ENCODE results near the gene TMBIM6. TPM values are rescaled to one million over a fixed set of nuclear protein-coding genes. Genes with fewer than 3 reads are reported as not detected.
"Not testable (repeated sequence)": the region's sequence is repeated elsewhere in the genome, so short reads cannot be mapped to it uniquely, and the experiment has no call there.

TMBIM6 gene
- polyA plus RNA-seq, 2 of the 4 experiments (the other 2 are of a cell fraction): 331 to 1,255 TPM

DNA sequence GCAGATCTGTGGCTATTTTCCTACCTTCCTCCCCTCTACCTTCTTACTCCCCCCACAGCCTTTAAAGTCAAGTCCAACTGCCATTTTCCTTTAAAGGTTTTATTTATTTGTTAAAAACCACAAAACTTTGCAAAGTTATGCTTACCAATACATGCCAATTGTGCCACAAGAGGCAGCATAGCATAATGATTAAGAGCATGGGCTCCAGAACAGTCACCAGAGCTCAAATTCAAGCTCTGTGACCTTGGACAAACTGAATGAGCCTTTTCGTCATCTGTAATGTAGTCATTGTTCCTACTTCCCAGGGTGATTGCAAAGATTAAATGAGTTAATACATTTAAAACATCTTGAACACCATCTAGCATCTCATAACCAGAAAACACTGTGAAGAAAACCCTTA is 21.1 kb upstream of the TMBIM6 start:
- no peak for TF ChIP-seq ZFP36 (IDR thresholded peaks at IDR 0.05; ENCODE audit: borderline replicate concordance, partially characterized antibody)
- peak in 1 of 2 experiments; percentile 9; a peak in 1 of 5 replicates for TF ChIP-seq RAD21 (conservative IDR thresholded peaks at IDR 0.05 in 1 of 2, IDR thresholded peaks at IDR 0.05 in 1 of 2)
- no peak for TF ChIP-seq MAFK (IDR thresholded peaks at IDR 0.05; ENCODE audit: partially characterized antibody)
- no peak for TF ChIP-seq POLR2AphosphoS2 (conservative IDR thresholded peaks at IDR 0.05; ENCODE audit: low read length)
- ChIA-PET POLR2A (interaction anchor here (1.3 kb wide), 1 partner anchor 21 kb away, joined by 12 read pairs; the partner anchor contains the start of gene TMBIM6), CTCF (interaction anchor here (2.3 kb wide), 1 partner anchor 21 kb away, joined by 7 read pairs; the partner anchor contains the start of gene TMBIM6)
- ATAC-seq (peak; percentile 66 to 77; a peak in 5 of 6 replicates), FAIRE-seq (no peak), DNase-seq (ENCODE audit: low read depth in 1 of 2, low spot score in 1 of 2) (no peak)
- H3K4me1 ChIP-seq: no peaks in the 10 kb centered on the region
- H3K4me2 ChIP-seq: no peak overlapping the region
- H3K27ac ChIP-seq: no peak overlapping the region
- no peak overlapping the region for H3K4me3 ChIP-seq
- 67% methylated on average over 1 of the region's 1 CpG for WGBS (ENCODE audit: missing lambda C conversion rate)
- H3K9me3 ChIP-seq: no peaks in the 10 kb centered on the region

- DNase-seq (ENCODE audit: low read depth in 1 of 2, low spot score in 1 of 2); H3K27ac ChIP-seq; POLR2A ChIA-PET; H3K9me3 ChIP-seq; ATAC-seq; FAIRE-seq; H3K4me3 ChIP-seq; H3K4me2 ChIP-seq; H3K4me1 ChIP-seq; CTCF ChIA-PET: not testable (repeated sequence)
- WGBS (ENCODE audit: missing lambda C conversion rate): 38% methylated on average over 3 of the region's 3 CpGs
These were observed 20.0 kb upstream of the TMBIM6 start for GRCh38 chr12:49721355-49721754.

DNA sequence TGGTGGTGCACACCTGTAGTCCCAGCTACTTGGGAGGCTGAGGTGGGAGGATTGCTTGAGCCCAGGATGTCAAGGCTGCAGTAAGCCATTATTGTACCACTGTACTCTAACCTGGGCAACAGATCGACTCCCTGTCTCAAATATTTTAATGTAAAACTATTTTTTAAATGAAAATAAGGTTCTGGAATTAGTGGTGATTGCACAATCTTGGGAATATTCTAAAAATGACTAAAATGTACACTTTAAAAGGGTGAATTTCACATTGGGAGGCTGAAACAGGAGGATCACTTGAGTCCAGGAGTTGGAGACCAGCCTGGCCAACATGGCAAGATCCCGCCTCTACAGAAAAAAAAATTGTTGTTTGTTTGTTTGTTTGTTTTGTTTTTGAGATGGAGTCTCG is 12.9 kb upstream of the TMBIM6 start:
- no peak for FAIRE-seq
- no peak for TF ChIP-seq ESRRA (IDR thresholded peaks at IDR 0.05; ENCODE audit: borderline replicate concordance, low read length)
- peak; percentile 36 to 39; a peak in 2 of 4 replicates for TF ChIP-seq CEBPB (IDR thresholded peaks at IDR 0.05)
- no peak for TF ChIP-seq HOXA7 (CRISPR knock-in tag; IDR thresholded peaks at IDR 0.05)
- POLR2A ChIA-PET: interaction anchor here (0.7 kb wide), 1 partner anchor 13 kb away, joined by 4 read pairs; the partner anchor contains the start of gene TMBIM6

DNA sequence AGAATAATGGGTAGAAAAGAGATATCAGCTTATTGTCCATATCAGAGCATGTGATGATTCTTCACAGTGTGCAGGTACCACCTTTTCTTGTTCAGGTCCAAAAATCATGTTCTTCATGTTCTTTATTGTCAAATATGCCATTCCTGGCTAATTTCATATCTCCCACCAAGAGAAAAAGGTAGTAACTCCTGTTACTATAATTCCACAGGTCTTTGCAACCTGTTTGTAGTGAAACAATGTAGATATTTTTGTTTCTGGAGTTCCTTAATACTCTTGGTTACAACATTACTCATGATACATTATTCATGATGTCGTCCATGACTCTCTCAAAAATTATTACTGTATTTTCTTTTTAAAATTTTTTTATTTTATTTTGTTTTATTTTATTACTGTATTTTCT is 11.3 kb upstream of the TMBIM6 start:
- ChIA-PET POLR2A (no interaction called here), CTCF (interaction anchor here (1.2 to 2.2 kb wide), 2 partner anchors 8 to 11 kb away, joined by 3 to 9 read pairs; partner anchors contain the start of gene TMBIM6)
- Histone ChIP-seq H3K4me2 (no peak overlapping the region), H3K9me3 (no peaks in the 10 kb centered on the region), H3K4me1 (no peaks in the 10 kb centered on the region; the same call in 2 of the 3 replicates), H3K4me3 (no peak overlapping the region), H3K27ac (no peak overlapping the region)
- WGBS (ENCODE audit: missing lambda C conversion rate): 16% methylated on average over 1 of the region's 1 CpG
- ATAC-seq (no peak), FAIRE-seq (no peak), DNase-seq (ENCODE audit: low read depth in 1 of 2, low spot score in 1 of 2) (no peak)
- no peak for TF ChIP-seq ZSCAN20 (CRISPR knock-in tag; IDR thresholded peaks at IDR 0.05)
- TF ChIP-seq ESRRA (IDR thresholded peaks at IDR 0.05; ENCODE audit: borderline replicate concordance, low read length): no peak
- no peak for TF ChIP-seq POLR2AphosphoS2 (conservative IDR thresholded peaks at IDR 0.05; ENCODE audit: low read length)
- no peak for TF ChIP-seq CHD2 (IDR thresholded peaks at IDR 0.05; ENCODE audit: low read length, partially characterized antibody)
- TF ChIP-seq EP300 (IDR thresholded peaks at IDR 0.05): no peak
- TF ChIP-seq MAFK (IDR thresholded peaks at IDR 0.05; ENCODE audit: partially characterized antibody): no peak
- TF ChIP-seq NR3C1 (IDR thresholded peaks at IDR 0.05): no peak
- TF ChIP-seq ZFP36 (IDR thresholded peaks at IDR 0.05; ENCODE audit: borderline replicate concordance, partially characterized antibody): no peak
- TF ChIP-seq RFX5 (IDR thresholded peaks at IDR 0.05): no peak
- no peak for TF ChIP-seq FOXS1 (CRISPR knock-in tag; IDR thresholded peaks at IDR 0.05)
- TF ChIP-seq, protein P1, sequence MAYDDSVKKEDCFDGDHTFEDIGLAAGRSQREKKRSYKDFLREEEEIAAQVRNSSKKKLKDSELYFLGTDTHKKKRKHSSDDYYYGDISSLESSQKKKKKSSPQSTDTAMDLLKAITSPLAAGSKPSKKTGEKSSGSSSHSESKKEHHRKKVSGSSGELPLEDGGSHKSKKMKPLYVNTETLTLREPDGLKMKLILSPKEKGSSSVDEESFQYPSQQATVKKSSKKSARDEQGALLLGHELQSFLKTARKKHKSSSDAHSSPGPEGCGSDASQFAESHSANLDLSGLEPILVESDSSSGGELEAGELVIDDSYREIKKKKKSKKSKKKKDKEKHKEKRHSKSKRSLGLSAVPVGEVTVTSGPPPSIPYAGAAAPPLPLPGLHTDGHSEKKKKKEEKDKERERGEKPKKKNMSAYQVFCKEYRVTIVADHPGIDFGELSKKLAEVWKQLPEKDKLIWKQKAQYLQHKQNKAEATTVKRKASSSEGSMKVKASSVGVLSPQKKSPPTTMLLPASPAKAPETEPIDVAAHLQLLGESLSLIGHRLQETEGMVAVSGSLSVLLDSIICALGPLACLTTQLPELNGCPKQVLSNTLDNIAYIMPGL (CRISPR knock-in tag; IDR thresholded peaks at IDR 0.05; ENCODE audit: borderline replicate concordance): no peak
- TF ChIP-seq PBX3 (IDR thresholded peaks at IDR 0.05): no peak
- TF ChIP-seq EHF (CRISPR knock-in tag; IDR thresholded peaks at IDR 0.05): no peak
- TF ChIP-seq, protein P2, sequence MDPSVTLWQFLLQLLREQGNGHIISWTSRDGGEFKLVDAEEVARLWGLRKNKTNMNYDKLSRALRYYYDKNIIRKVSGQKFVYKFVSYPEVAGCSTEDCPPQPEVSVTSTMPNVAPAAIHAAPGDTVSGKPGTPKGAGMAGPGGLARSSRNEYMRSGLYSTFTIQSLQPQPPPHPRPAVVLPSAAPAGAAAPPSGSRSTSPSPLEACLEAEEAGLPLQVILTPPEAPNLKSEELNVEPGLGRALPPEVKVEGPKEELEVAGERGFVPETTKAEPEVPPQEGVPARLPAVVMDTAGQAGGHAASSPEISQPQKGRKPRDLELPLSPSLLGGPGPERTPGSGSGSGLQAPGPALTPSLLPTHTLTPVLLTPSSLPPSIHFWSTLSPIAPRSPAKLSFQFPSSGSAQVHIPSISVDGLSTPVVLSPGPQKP (IDR thresholded peaks at IDR 0.05; ENCODE audit: low read depth, low read length): no peak
- TF ChIP-seq HEYL (CRISPR knock-in tag; IDR thresholded peaks at IDR 0.05): no peak
- TF ChIP-seq JUNB (IDR thresholded peaks at IDR 0.05): no peak

More for the DNA sequence above, 12.9 kb upstream of the TMBIM6 start:
- no peaks in the 10 kb centered on the region for H3K9me3 ChIP-seq
- DNase-seq (ENCODE audit: low read depth in 1 of 2, low spot score in 1 of 2) (no peak), ATAC-seq (no peak)
- WGBS (ENCODE audit: missing lambda C conversion rate): 61% methylated on average over 3 of the region's 3 CpGs
- CTCF ChIA-PET: interaction anchor here (2.2 kb wide), 1 partner anchor 13 kb away, joined by 9 read pairs; the partner anchor contains the start of gene TMBIM6
- no peak overlapping the region for H3K4me2 ChIP-seq
- no peaks in the 10 kb centered on the region; the same call in 2 of the 3 replicates for H3K4me1 ChIP-seq
- H3K4me3 ChIP-seq: no peak overlapping the region
- no peak overlapping the region for H3K27ac ChIP-seq

Data from A549 (cell line).